T-helper 2 cell (primary cell): Measurements from ENCODE around the gene SNED1.
A peak's percentile ranks its signal among the peaks of the same experiment; 100 is the strongest.

Source experiments
- DNase-seq, 5 experiments: peaks; one replicate each; pipeline versions ENCODE4 v3.0.0 to v3.0.0-alpha.2; 2012 to 2022

The SNED1 gene

GRCh38 chr2:241049739-241050623 lies 51.6 kb downstream of the SNED1 start:
- DNase-seq: no peak

- DNase-seq: no peak
These were observed 52.5 kb downstream of the SNED1 start for GRCh38 chr2:241050624-241051577.

GRCh38 chr2:241051578-241052487 lies 53.4 kb downstream of the SNED1 start:
- DNase-seq: no peak

DNA sequence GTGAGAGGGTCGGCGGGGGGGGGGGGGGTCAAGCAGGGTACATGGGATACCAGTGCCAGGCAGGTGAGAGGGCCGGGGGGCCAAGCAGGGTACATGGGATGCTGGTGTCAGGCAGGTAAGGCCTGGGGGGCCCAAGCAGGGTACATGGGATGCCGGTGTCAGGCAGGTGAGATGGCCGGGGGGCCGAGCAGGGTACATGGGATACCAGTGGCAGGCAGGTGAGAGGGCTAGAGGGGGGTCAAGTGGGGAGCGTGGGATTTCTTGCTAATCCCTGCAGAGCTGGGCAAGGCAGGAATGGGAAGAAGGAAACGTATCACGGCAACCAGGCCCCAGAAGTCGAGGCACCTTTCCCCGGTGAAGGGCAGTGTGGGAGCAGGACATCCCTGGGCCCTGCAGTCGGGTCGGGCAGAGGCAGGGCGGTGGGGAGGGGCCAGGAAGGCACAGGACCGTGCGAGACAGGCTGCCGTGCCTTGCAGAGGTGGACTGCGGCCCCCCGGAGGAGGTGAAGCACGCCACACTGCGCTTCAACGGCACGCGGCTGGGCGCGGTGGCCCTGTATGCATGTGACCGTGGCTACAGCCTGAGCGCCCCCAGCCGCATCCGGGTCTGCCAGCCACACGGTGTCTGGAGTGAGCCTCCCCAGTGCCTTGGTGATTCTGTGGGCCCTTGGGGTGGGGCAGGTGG lies 54.4 kb downstream of the SNED1 start:
- no peak for DNase-seq

DNA sequence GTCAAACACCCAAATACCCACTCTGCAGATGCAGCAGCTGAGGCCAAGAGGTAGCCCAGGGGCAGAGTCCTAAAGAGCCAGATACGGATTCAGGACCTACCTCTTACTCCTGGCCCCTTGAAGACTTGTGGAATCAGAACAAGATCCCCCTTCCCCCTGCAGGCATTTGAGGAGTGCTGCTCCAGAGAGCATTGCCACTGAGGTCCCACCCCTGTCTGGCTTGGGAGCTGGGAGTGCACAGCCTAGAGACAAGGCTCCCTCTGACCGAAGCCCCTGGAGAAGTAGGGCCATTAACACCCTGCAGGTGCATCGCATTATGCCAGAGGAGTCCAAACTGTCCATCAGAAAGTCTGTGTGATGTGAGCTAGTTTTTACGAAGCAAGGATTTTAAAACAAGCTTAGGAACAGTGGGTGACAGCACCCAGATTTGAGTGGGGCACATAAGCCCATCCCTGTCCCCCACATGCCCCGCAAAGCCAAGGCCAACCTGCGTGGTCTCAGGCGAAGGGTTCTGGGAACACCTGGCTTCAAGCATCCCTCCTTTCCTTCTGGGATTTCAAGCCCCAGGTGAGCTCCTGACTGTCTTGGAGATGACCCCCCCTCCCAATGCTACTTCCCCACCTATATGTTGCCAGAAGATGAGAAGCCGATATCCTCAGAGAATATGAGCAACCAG lies 55.3 kb downstream of the SNED1 start:
- no peak for DNase-seq

GRCh38 chr2:241061275-241061674 lies 62.9 kb downstream of the SNED1 start:
- DNase-seq: no peak

GRCh38 chr2:241062389-241063092 lies 64.1 kb downstream of the SNED1 start:
- no peak for DNase-seq

DNA sequence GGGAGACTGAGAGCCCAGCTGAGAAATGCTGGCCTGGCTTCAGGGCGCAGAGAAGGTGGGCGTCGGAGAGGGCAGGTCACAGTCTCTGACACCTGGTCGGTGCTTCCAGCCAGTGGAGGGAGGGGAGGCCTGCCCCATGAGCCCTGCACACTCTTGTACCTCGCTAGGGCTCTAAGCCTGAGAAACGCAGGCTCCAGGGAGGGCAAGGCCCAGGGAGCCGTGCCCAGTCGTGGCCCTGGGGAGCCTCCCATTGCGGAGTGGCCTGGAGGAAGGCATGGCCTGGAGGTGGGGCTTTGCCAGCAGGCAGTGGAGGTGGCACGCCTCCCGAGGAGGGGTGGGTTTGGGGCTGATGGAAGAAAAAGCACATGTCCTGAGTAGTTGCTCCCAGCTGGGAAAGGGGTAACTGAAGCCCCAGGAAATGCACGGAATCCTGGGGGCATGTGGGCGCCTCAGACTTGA lies 64.7 kb downstream of the SNED1 start:
- DNase-seq: no peak

DNA sequence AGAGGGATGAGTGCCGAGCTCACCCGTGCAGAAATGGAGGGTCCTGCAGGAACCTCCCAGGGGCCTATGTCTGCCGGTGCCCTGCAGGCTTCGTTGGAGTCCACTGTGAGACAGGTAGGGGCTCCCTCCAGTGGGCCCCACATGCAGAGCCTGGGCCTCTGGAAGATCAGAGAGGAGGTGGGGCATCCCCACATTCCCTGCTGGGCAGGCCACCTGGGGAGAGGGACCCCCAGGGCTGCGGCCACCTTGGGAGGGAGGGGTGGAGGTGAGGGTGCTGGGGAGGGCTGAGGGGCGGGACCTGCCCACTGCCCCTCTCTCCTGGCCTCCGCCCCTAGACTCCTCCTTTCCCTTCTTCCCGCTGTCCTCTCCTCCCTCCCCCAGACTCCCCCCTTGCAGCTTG lies 65.2 kb downstream of the SNED1 start:
- DNase-seq: no peak

GRCh38 chr2:241064008-241064801 lies 65.8 kb downstream of the SNED1 start:
- peak in 3 of 5 experiments; percentile 13 to 39 (median 38) for DNase-seq

- DNase-seq: no peak
These were observed 66.5 kb downstream of the SNED1 start for GRCh38 chr2:241064802-241065354.

- no peak for DNase-seq
These were observed 67.0 kb downstream of the SNED1 start for GRCh38 chr2:241065355-241065803.

DNA sequence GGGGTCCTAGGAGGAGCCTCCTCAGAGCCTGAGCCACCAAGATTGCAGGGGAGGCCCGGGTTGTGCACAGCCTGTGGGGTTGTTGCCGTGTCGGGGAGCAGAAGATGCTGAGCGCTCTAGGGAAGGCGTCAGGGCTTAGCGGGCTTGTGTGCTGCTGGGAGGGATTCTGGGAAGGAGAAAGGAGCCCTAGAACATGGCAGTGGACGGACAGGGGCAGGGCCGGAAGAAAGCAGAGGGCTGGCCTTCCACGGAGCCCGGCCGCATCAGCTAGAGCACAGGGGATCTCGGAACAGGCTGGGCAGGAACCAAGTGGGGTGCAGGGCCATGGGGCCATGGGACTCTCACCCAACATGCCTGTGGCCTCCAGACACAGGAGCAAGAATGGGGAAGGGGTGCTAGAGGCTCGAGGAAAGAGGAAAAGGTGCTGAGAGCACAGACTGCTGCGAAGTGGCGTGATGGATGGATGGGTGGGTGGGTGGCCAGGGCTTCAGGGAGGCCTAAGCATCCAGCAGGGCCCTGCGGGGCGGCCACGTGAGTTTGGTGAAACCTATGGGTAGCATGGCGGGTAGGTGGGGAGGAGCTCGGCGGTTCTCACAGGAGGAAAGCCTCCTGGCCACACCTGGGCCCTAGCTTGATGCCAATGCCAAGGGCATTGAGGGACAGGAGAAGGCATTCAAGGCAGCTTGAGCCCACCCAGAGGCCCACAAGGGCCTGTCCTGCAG lies 67.9 kb downstream of the SNED1 start:
- no peak for DNase-seq

DNA sequence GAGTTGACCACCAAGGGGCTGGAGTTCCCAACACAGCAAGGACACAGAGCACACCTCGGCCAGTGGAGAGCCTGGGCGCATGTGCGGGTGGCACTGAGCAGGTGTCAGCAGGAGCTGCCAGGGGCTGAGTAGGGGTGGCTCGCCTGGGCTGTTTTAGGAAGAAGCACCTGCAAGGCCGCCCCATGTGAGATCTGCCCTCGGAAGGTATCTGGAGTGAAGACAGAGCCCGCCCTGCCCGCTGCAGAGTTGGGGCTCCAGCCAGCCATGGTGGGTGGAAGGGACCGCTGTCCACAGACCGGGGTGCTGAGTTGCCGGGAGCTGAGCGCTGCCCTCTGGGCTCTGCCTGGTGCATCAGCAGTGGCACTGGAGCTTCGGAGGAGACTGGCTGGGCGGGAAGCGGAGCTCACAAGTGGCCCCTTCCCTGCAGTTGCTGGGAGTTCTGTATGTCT lies 68.5 kb downstream of the SNED1 start:
- no peak for DNase-seq

DNA sequence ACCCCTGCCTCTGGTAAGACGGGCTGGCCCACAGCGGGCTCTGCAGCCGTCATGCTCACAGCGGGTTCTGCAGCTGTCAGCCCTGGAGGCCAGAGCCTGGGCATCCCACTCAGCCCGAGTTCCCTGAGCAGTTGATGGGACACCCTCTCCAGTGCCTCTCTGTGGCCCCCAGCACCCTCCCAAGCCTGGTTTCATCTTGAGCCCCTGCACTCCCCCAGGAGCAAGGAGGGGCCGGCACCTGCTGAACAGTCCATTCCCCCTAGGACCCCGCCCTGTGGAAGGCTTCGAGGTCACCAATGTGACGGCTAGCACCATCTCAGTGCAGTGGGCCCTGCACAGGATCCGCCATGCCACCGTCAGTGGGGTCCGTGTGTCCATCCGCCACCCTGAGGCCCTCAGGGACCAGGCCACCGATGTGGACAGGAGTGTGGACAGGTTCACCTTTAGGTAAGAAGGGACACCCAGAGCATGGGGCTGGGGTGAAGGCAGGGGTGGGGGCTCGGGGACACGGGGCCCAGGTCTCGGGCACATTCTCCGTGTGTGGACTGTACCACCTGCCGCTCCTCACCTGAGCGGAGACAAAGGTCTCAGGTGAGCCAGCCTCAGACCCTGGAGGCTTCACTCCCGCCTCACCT lies 69.2 kb downstream of the SNED1 start:
- DNase-seq: no peak

DNA sequence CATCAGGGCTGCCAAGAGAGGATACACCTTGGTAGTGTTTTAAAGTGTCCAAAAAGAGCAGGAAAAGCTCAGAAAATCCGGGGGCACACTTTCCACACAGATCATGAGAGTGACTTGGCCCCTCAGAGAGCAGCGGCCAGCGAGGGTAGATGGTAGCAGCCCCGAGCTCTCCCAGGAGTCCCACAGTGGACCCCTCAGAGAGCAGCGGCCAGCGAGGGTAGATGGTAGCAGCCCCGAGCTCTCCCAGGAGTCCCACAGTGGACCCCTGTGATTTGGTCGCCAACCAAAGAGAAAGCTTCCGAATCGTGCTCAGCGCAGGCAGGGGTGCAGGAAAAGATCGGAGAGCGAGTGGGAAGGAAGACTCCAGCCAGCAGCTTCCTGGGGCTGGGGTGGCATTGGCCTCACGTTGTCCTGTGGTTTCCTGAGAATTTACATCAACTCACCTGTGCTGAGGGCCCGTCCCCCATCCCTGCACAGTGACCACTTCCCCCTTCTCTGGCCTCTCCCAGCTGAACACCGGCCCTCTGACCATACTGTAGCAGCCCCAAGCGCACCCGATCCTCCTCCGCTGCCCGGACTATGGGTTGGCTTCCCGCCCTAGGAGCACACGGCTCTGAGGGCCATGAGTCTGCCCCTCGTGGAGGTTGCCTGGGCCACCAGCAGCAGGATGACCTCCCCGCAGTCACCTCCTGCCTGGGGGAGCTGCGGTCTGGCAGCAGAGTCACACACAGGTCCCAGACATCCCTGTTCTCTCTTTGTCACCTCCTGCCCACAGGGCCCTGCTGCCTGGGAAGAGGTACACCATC lies 69.9 kb downstream of the SNED1 start:
- DNase-seq: no peak
